Activated naive CD8-positive, alpha-beta T cell treated with anti-CD3 and anti-CD28 coated beads, Interleukin-2, amount 50 U/mL, for 24 hours (primary cell): ENCODE results near the gene CPNE5.
A peak's percentile ranks its signal among the peaks of the same experiment; 100 is the strongest.

Experiments used
- ATAC-seq: fragments of 150-1000 bp; cut with Tn5 transposase; one replicate; pipeline ENCODE4 v1.10.0; 2021
- DNase-seq: peaks from one replicate; pipeline ENCODE4 v3.0.0; 2021
- H3K27ac Mint-ChIP-seq: one replicate; pipeline ENCODE4 v1.8.0; 2021; ENCODE audit warnings: mild to moderate bottlenecking, mixed read lengths
- H3K27me3 Mint-ChIP-seq: one replicate; pipeline ENCODE4 v1.8.0; 2021; ENCODE audit warnings: mixed read lengths
- H3K36me3 Mint-ChIP-seq: one replicate; pipeline ENCODE4 v1.8.0; 2021; ENCODE audit warnings: low read depth, mixed read lengths
- H3K4me1 Mint-ChIP-seq: one replicate; pipeline ENCODE4 v1.8.0; 2021; ENCODE audit warnings: mixed read lengths
- H3K4me3 Mint-ChIP-seq: one replicate; pipeline ENCODE4 v1.8.0; 2021; ENCODE audit warnings: mild to moderate bottlenecking, moderate library complexity, mixed read lengths
- H3K9me3 Mint-ChIP-seq: one replicate; pipeline ENCODE4 v1.8.0; 2021; ENCODE audit warnings: mixed read lengths

Gene CPNE5

GRCh38 chr6:36742146-36742545 lies 97.1 kb downstream of the CPNE5 start:
- Mint-ChIP-seq H3K4me3 (no peak overlapping the region), H3K9me3 (no peaks in the 10 kb centered on the region), H3K27ac (no peak overlapping the region), H3K36me3 (no peaks in the 10 kb centered on the region), H3K27me3 (no peaks in the 10 kb centered on the region), H3K4me1 (peaks cover 10% of the 10 kb centered on the region)
- DNase-seq = no peak
- no peak for ATAC-seq

- H3K36me3 Mint-ChIP-seq = no peaks in the 10 kb centered on the region
- H3K4me1 Mint-ChIP-seq = peaks cover 10% of the 10 kb centered on the region
- no peaks in the 10 kb centered on the region for H3K27me3 Mint-ChIP-seq
- DNase-seq = no peak
- H3K9me3 Mint-ChIP-seq = no peaks in the 10 kb centered on the region
- H3K27ac Mint-ChIP-seq = no peak overlapping the region
- ATAC-seq = no peak
- H3K4me3 Mint-ChIP-seq = no peak overlapping the region
Observed at GRCh38 chr6:36740818-36741179, 98.4 kb downstream of the CPNE5 start.

- no peak overlapping the region for H3K4me3 Mint-ChIP-seq
- no peaks in the 10 kb centered on the region for H3K36me3 Mint-ChIP-seq
- no peaks in the 10 kb centered on the region for H3K27me3 Mint-ChIP-seq
- H3K4me1 Mint-ChIP-seq = peaks cover 11% of the 10 kb centered on the region
- no peak overlapping the region for H3K27ac Mint-ChIP-seq
- H3K9me3 Mint-ChIP-seq = no peaks in the 10 kb centered on the region
- DNase-seq = no peak
- no peak for ATAC-seq
Observed at GRCh38 chr6:36739947-36740817, 99.1 kb downstream of the CPNE5 start.

- DNase-seq = no peak
- H3K36me3 Mint-ChIP-seq = no peaks in the 10 kb centered on the region
- H3K27ac Mint-ChIP-seq = no peak overlapping the region
- no peaks in the 10 kb centered on the region for H3K9me3 Mint-ChIP-seq
- H3K4me3 Mint-ChIP-seq = no peak overlapping the region
- H3K27me3 Mint-ChIP-seq = no peaks in the 10 kb centered on the region
- ATAC-seq = no peak
- H3K4me1 Mint-ChIP-seq = peaks cover 19% of the 10 kb centered on the region
Observed at GRCh38 chr6:36738108-36738507, 101.1 kb downstream of the CPNE5 start.

- peaks cover 19% of the 10 kb centered on the region for H3K4me1 Mint-ChIP-seq
- ATAC-seq = no peak
- H3K9me3 Mint-ChIP-seq = no peaks in the 10 kb centered on the region
- no peak overlapping the region for H3K4me3 Mint-ChIP-seq
- DNase-seq = no peak
- no peaks in the 10 kb centered on the region for H3K27me3 Mint-ChIP-seq
- H3K27ac Mint-ChIP-seq = no peak overlapping the region
- no peaks in the 10 kb centered on the region for H3K36me3 Mint-ChIP-seq
Observed at GRCh38 chr6:36737043-36737785, 102.0 kb downstream of the CPNE5 start.

- Mint-ChIP-seq H3K27me3 (no peaks in the 10 kb centered on the region), H3K4me3 (peak overlapping the region; percentile 29)
Observed at GRCh38 chr6:36735110-36736071, 103.9 kb downstream of the CPNE5 start.

GRCh38 chr6:36734486-36735060 lies 104.7 kb downstream of the CPNE5 start:
- DNase-seq = no peak
- no peaks in the 10 kb centered on the region for H3K36me3 Mint-ChIP-seq
- no peak for ATAC-seq
- peak overlapping the region; percentile 29 for H3K4me3 Mint-ChIP-seq
- H3K9me3 Mint-ChIP-seq = no peaks in the 10 kb centered on the region
- H3K4me1 Mint-ChIP-seq = peaks cover 14% of the 10 kb centered on the region
- H3K27ac Mint-ChIP-seq = peak overlapping the region; percentile 76
- H3K27me3 Mint-ChIP-seq = no peaks in the 10 kb centered on the region

More at GRCh38 chr6:36735110-36736071, 103.9 kb downstream of the CPNE5 start:
- Mint-ChIP-seq H3K9me3 (no peaks in the 10 kb centered on the region), H3K27ac (peak overlapping the region; percentile 76), H3K36me3 (no peaks in the 10 kb centered on the region), H3K4me1 (peaks cover 18% of the 10 kb centered on the region)
- DNase-seq (peak; percentile 32), ATAC-seq (peak; percentile 82)

GRCh38 chr6:36733300-36733699 lies 105.9 kb downstream of the CPNE5 start:
- peaks cover 16% of the 10 kb centered on the region for H3K4me1 Mint-ChIP-seq
- H3K27ac Mint-ChIP-seq = no peak overlapping the region
- H3K36me3 Mint-ChIP-seq = no peaks in the 10 kb centered on the region
- no peak overlapping the region for H3K4me3 Mint-ChIP-seq
- no peaks in the 10 kb centered on the region for H3K27me3 Mint-ChIP-seq
- H3K9me3 Mint-ChIP-seq = no peaks in the 10 kb centered on the region
- DNase-seq (no peak), ATAC-seq (no peak)

GRCh38 chr6:36731622-36732310 lies 107.5 kb downstream of the CPNE5 start:
- Mint-ChIP-seq H3K36me3 (no peaks in the 10 kb centered on the region), H3K4me1 (peaks cover 27% of the 10 kb centered on the region), H3K4me3 (no peak overlapping the region), H3K27me3 (no peaks in the 10 kb centered on the region), H3K27ac (no peak overlapping the region), H3K9me3 (no peaks in the 10 kb centered on the region)
- ATAC-seq (no peak), DNase-seq (no peak)

- DNase-seq (no peak), ATAC-seq (no peak)
- H3K27ac Mint-ChIP-seq = no peak overlapping the region
- H3K9me3 Mint-ChIP-seq = no peaks in the 10 kb centered on the region
- H3K36me3 Mint-ChIP-seq = no peaks in the 10 kb centered on the region
- H3K4me1 Mint-ChIP-seq = peaks cover 34% of the 10 kb centered on the region
- H3K4me3 Mint-ChIP-seq = no peak overlapping the region
- no peaks in the 10 kb centered on the region for H3K27me3 Mint-ChIP-seq
Observed at GRCh38 chr6:36730424-36731380, 108.5 kb downstream of the CPNE5 start.

- H3K4me3 Mint-ChIP-seq = no peak overlapping the region
- no peak for DNase-seq
- no peaks in the 10 kb centered on the region for H3K27me3 Mint-ChIP-seq
- no peak overlapping the region for H3K27ac Mint-ChIP-seq
- ATAC-seq = no peak
- H3K36me3 Mint-ChIP-seq = no peaks in the 10 kb centered on the region
- H3K4me1 Mint-ChIP-seq = peaks cover 37% of the 10 kb centered on the region
- no peaks in the 10 kb centered on the region for H3K9me3 Mint-ChIP-seq
Observed at GRCh38 chr6:36729161-36729524, 110.1 kb downstream of the CPNE5 start.

GRCh38 chr6:36728289-36729160 lies 110.7 kb downstream of the CPNE5 start:
- no peak overlapping the region for H3K4me3 Mint-ChIP-seq
- H3K4me1 Mint-ChIP-seq = peaks cover 35% of the 10 kb centered on the region
- no peaks in the 10 kb centered on the region for H3K27me3 Mint-ChIP-seq
- no peaks in the 10 kb centered on the region for H3K36me3 Mint-ChIP-seq
- no peaks in the 10 kb centered on the region for H3K9me3 Mint-ChIP-seq
- H3K27ac Mint-ChIP-seq = no peak overlapping the region
- ATAC-seq (no peak), DNase-seq (no peak)
